Measurements from ENCODE around the gene AUTS2. TPM values are rescaled to one million over a fixed set of nuclear protein-coding genes. Genes with fewer than 3 reads are reported as not detected.

AUTS2 gene
- total and polyA plus RNA-seq, 9 of the 15 experiments (the other 6 are each of a cell fraction or from before 2014, with no cell fraction given), result 0.58 TPM; not detected in 8

DNA sequence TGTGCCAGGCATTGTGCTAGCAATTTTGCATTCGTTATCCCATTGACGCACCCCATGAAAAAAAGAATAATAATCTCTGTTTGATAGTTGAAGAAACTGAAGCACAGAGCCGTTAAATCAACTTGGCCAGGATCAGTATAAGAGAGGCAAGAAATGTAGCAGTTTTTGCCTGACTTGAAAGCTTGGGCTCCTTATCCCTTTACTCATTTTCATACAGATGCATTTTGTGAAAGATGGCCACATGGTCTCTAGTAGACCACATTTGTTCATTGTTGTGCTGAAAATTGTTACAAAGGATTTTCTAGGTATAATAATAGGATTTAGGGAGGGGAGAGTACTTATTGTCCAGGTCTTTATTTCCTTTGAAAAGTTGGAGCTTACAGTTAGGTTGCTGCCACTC lies 14.7 kb downstream of the AUTS2 start (continued):
- TF ChIP-seq, protein P1, sequence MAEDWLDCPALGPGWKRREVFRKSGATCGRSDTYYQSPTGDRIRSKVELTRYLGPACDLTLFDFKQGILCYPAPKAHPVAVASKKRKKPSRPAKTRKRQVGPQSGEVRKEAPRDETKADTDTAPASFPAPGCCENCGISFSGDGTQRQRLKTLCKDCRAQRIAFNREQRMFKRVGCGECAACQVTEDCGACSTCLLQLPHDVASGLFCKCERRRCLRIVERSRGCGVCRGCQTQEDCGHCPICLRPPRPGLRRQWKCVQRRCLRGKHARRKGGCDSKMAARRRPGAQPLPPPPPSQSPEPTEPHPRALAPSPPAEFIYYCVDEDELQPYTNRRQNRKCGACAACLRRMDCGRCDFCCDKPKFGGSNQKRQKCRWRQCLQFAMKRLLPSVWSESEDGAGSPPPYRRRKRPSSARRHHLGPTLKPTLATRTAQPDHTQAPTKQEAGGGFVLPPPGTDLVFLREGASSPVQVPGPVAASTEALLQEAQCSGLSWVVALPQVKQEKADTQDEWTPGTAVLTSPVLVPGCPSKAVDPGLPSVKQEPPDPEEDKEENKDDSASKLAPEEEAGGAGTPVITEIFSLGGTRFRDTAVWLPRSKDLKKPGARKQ (CRISPR knock-in tag; IDR thresholded peaks at IDR 0.05), result no peak
- TF ChIP-seq KLF13 (tag; IDR thresholded peaks at IDR 0.05; ENCODE audit: borderline replicate concordance, low read depth) (no peak), MCM5 (IDR thresholded peaks at IDR 0.05; ENCODE audit: low read depth) (no peak), ARID1B (IDR thresholded peaks at IDR 0.05) (no peak), BHLHE40 (IDR thresholded peaks at IDR 0.05; ENCODE audit: low read length) (no peak), TAL1 (IDR thresholded peaks at IDR 0.05) (no peak), HDGF (IDR thresholded peaks at IDR 0.05) (no peak)
- TF ChIP-seq, protein P2, sequence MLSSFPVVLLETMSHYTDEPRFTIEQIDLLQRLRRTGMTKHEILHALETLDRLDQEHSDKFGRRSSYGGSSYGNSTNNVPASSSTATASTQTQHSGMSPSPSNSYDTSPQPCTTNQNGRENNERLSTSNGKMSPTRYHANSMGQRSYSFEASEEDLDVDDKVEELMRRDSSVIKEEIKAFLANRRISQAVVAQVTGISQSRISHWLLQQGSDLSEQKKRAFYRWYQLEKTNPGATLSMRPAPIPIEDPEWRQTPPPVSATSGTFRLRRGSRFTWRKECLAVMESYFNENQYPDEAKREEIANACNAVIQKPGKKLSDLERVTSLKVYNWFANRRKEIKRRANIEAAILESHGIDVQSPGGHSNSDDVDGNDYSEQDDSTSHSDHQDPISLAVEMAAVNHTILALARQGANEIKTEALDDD (IDR thresholded peaks at IDR 0.05), result no peak

DNA sequence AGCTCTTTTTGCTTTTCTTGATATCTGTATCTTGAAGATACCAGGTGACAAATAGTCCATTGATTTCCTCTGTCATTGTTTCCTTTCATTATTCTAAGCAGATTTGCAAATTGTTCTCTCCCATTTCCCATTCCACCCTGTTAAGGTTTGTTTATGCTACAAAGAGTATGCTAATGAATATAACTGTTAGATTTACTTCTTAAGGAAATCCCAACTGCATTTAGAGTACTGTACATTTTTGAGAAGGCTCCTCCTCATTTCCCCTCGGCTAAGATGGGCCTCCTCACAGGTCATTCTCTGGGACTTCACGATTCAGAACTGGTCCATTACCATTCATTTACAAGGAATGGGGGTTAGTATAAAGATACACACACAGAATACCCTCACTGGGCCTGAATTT lies 15.6 kb downstream of the AUTS2 start:
- no peaks in the 10 kb centered on the region for H3K4me1 ChIP-seq (replicated peaks in 1 of 2; ENCODE audit: control insufficient read depth in 2 of 2, insufficient read depth in 2 of 2, low read length in 2 of 2)
- H3K4me2 ChIP-seq (ENCODE audit: insufficient read depth, low read length), result no peak overlapping the region
- H3K27me3 ChIP-seq (ENCODE audit: control insufficient read depth in 2 of 2, insufficient read depth in 2 of 2, low read length in 2 of 2), result peaks cover 0 to 5% of the 10 kb centered on the region in 2 experiments; a peak in 2 of 5 replicates
- H2AFZ ChIP-seq (ENCODE audit: low read depth, low read length), result no peak overlapping the region
- H3K27ac ChIP-seq (ENCODE audit: extremely low read depth, low read depth, low read length), result no peak overlapping the region
- ChIA-PET POLR2A (no interaction called here), CTCF (ENCODE audit: low intra/inter-chr PET ratio) (no interaction called here)
- intact Hi-C loops (cut with micrococcal nuclease) (no loop called here), in situ Hi-C loops (cut with MboI) (no loop called here)
- no peak overlapping the region for H3K9ac ChIP-seq (ENCODE audit: insufficient read depth in 1 of 2, low read depth in 2 of 2, low read length in 2 of 2)
- 0% methylated on average over 2 of the region's 2 CpGs for WGBS (ENCODE audit: insufficient coverage, low coverage, missing lambda C conversion rate)
- no peak for ATAC-seq
- FAIRE-seq, result no peak
- no TSS peak for BruUV-seq (replicated peaks)
- DNase-seq (ENCODE audit: extremely low read depth in 1 of 4, low spot score in 3 of 4), result no peak
- no peaks in the 10 kb centered on the region for H3K36me3 ChIP-seq (ENCODE audit: control insufficient read depth, insufficient read depth, low read length)
- H4K20me1 ChIP-seq (replicated peaks; ENCODE audit: control insufficient read depth, insufficient read depth, low read length), result no peaks in the 10 kb centered on the region
- H3K9me1 ChIP-seq (ENCODE audit: control insufficient read depth, insufficient read depth, low read length), result no peaks in the 10 kb centered on the region
- H3K79me2 ChIP-seq (ENCODE audit: control insufficient read depth, insufficient read depth, low read length), result no peaks in the 10 kb centered on the region
- no peak overlapping the region for H3K4me3 ChIP-seq
- TF ChIP-seq MYBL2 (IDR thresholded peaks at IDR 0.05; ENCODE audit: low read depth) (no peak), MYBL2 (CRISPR knock-in tag; IDR thresholded peaks at IDR 0.05; ENCODE audit: borderline replicate concordance) (no peak), SRF (CRISPR knock-in tag; IDR thresholded peaks at IDR 0.05) (no peak), ZNF444 (CRISPR knock-in tag; IDR thresholded peaks at IDR 0.05) (no peak)
- H3K9me3 ChIP-seq (replicated peaks; ENCODE audit: control insufficient read depth, insufficient read depth, low read depth, low read length), result no peaks in the 10 kb centered on the region
